ENCODE results near the gene MMP15.
"Not testable (repeated sequence)": the region's sequence is repeated elsewhere in the genome, so short reads cannot be mapped to it uniquely, and the experiment has no call there.

Gene MMP15

DNA sequence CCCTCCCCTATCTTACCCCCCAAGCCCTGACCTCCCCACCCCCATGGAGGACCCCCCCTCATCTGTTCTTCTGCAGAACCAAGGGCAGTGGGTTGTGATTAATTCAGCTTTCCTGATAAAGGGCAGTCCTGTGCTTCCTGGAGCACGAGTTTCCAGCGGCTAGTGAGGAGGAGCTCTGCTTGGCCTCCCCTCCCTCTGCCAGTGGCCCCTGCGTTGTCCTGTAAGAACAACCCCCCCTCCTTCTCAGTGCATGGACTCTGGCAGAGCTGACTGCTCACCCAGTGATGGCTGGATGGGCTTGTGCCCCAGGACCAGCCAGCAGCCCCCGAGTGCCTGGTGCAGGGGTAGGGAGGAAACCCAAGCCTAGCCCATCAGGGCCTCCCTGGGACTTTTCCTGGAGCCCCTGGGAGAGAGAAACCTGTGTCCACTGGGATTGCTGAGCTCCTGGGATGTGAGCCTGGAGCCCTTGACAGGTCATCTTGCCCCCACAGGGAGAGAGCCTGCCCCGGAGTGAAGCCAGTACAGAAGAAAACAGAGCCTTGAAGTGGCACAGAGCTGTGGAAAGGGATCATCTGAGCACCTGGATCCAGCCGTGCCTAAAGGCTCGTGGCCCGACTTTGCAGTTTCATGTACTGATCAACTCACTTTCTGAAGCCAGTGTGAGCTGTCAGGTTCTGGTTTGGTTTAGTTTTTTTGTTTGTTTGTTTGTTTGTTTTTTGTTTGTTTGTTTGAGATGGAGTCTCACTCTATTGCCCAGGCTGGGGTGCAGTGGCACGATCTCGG, 26.5 kb downstream of the MMP15 start:
- no peak for DNase-seq

DNA sequence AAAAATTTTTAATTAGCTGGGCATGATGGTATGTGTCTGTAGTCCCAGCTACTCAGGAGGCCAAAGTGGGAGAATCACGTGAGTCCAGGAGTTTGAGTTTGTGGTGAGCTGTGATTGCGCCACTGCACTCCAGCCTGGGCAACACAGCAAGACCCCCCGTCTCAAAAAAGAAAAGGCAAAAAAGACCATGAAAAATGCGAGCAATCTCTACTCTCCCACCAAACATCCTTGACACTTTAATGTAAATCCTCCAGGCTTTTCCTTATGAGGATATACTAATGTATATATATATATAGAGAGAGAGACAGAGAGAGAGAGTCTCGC, 28.1 kb downstream of the MMP15 start:
- DNase-seq, result no peak

DNA sequence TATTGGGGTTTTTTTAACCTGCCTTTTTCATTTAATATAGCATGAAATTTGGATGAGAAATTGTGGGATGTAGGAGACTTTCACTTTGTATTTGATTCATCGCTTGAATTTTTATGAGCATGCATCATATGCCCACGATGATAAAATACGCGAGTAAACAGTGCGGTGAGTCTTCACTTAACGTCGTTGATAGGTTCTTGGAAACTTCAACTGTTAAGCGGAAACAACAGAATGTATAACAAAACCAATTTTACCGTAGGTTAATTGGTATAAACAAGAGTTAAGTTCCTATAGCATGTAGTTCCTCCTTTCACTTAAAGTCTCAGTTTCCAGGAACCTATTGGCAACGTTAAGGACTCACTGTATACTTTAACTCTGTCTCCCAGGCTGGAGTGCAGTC, 28.7 kb downstream of the MMP15 start:
- no peak for DNase-seq

DNA sequence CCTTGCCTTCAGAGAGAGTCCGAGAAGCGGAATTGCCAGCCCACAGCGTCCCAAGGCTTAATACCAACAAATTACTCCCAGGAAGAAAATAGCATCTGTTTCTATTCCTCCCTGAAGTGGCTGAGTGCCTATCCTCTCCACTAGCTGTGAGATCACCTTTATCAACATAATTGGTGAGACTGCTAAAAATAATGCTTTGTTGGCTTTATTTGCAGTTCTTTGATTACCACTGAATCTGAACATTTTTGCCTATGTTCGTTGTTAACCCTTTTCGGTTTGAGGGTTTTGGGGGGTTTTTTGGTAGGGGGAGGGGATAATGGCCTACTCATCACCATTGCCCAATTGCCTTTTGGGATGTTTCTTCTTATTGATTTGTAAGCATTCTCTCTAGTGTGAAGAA, 31.0 kb downstream of the MMP15 start:
- DNase-seq, result no peak

DNA sequence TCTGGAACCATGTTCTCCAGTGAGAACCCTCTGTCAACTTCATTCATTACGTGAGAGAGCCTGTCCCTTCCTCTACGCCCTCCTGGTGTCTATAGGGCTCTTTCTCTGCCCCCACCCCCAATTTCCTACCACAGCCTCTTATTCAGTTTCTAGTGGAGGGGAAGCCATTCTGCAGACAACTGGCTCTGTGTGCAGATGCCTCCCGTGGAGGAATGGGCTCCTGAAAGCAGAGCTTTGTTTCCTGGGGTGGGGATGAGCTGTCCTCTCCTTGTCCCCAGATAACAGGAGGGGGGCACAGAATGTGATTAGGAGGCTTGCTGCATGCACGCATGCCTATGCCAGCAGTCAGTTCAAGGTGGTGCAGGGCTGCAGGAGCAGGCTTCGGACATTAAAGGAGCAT, 31.6 kb downstream of the MMP15 start:
- no peak for DNase-seq

DNA sequence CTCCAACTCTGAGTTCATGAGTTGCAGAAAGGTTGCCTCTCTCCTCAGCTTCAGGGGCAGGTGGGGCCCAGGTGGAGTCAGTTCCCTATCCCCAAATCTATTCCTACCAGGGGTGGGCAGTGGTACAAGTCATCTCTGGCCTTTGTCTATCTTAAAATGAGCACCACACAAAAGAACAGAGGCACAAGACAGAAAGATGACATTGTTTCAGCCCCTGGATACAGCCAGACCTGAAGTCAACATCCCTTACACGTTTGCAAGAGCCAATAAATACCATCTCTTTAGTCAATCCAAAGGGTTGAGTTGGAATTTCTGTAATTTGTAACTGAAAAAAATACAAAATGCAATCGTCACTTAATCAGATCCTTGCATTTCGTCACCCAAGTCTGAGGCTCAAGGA, 32.2 kb downstream of the MMP15 start:
- DNase-seq, result no peak

DNA sequence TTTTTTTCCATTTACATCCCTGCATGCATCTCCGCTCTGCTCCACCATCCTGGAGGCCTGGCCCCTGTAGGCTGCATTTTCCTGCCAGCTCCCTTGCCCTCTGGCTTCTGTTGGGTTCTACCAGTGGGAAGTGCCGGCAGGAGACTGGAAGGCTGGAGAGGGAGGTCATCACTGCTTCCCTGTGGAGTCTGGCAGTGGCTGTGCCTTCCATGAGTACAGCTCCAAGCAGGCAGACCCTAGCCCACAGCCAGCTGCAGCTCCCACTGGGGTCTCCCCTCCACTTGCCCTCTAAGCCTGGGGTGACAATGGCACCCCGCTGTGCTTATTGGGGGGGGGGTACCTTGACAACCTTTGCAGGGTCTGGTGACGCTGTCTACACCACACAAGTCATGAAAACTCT, 37.3 kb downstream of the MMP15 start:
- no peak for DNase-seq

DNA sequence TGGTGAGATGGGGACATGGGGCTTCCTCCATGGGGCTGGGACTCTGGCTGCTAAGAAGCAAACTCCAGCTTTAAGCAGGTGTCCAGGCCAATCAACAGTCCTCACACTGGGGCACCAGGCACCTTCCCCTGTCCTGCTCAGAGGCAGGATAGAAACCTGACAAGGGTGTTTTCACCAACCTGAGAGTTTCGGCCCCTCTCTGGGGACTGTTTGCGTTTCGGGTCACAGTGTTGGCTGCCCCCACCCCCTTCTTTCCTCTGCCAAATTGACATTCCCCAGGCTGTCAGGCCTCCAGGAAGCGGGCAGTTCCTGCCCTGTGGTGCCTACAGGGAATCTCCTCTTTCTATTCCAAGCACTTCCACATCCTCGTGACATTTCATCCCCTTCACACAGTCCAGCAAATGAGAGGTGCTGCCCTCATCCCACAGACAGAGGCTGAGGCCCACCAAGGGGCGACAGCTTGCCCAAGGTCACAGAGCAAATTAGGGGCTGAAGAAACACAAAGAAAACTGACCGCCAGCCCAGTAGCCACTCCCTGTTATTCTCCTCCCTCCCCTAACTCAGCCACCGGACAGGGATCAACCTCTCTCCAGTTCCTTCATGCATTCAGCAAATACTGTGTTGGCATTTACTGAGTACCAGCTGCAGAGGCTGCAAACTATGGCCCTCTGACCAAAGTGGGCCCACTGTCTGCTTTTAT, 38.0 kb downstream of the MMP15 start:
- DNase-seq, result no peak

DNA sequence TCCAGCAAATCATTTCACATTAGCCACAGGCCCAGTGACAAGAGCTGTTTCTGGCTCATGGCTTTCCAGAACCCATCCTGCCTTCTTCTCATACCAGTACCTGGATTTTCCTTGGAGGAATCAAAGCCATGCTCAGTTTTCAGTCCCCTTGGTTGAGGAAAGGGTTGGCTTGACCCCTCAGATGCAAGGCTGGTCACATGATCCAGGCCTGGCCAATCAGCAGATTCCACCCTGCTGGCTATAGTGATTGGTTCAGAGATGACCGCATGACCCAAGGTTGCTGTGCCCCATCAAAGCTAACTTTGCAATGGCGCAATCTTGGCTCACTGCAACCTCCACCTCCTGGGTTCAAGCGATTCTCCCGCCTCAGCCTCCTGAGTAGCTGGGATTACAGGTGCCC, 45.0 kb downstream of the MMP15 start:
- DNase-seq, result no peak

DNA sequence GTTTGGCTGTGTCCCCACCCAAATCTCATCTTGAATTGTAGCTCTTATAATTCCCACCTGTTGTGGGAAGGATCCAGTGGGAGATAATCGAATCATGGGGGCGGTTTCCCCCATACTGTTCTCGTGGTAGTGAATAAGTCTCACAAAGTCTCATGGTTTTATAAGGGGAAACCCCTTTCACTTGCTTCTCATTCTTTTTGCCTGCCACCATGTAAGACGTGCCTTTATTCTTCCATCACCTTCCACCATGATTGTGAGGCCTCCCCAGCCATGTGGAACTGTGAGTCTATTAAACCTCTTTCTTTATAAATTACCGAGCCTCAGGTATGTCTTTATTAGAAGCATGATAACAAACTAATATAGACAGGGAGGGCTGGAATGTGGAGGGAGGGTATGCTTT, 46.6 kb downstream of the MMP15 start:
- not testable (repeated sequence) for DNase-seq

DNA sequence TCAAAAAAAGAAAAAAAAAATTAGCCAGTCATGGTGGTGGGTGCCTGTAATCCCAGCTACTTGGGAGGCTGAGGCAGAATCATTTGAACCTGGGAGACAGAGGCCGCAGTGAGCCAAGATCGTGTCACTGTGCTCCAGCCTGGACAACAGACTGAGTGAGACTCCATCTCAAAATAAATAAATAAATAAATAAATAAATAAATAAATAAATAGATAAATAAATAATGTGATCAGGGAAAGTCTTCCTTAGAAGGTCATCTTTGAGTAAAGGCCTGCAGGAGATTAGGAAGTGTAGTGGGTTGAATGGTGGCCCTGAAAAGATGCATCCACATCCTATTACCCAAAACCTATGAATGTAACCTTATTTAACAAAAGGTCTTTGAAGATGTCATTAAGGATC, 47.5 kb downstream of the MMP15 start:
- not testable (repeated sequence) for DNase-seq

DNA sequence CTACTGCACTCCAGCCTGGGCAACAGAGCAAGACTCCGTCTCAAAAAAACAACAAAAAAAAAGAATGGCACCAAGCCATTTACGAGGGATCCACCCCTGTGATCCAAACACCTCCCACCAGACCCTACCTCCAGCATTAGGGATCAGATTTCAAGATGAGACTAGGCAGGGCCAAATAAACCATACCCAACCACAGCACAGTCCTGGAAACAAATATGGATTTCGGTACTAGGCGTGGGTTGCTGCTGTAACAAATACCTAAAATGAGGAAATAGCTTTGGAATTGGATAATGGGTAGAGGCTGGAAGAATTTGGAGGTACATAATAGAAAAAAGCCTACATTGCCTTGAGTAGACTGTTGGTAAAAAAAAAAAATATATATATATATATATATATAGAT, 49.1 kb downstream of the MMP15 start:
- DNase-seq, result no peak

DNA sequence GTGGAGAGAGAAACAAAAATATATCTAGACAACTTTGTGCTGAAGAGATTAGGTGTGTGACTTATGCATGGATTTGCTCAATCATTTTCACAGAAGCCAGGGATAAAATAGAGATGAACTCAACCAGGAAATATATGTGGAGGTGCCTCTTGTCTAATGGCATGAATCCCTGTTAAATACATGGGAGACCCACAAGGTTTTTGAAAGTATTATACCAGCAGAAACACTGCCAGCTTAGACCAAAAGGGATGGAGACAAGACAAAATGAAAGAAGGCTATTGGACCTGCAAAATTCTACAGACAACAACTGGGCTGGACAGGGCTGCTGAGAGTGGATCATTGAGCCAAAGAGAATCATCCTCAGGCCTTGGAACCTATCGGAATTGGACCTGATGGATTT, 51.0 kb downstream of the MMP15 start:
- no peak for DNase-seq

DNA sequence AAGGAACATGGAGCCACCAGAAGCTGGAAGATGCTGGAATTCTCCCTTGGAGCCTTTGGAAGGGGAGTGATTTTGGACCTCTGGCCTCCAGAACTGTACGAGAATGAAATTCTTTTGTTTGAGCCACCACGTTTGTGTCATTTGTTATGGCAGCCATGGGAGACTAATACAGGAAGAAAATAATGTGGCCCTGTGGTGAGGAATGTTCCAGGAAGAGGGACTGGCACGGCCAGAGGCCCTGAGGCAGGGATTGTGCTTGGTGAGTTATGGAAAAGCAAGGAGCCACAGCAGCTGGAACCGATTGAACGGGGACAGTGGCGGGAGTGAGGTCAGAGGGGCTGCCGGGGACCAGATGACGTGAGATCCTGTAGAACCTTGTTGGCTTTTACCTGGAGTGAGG, 52.2 kb downstream of the MMP15 start:
- no peak for DNase-seq

DNA sequence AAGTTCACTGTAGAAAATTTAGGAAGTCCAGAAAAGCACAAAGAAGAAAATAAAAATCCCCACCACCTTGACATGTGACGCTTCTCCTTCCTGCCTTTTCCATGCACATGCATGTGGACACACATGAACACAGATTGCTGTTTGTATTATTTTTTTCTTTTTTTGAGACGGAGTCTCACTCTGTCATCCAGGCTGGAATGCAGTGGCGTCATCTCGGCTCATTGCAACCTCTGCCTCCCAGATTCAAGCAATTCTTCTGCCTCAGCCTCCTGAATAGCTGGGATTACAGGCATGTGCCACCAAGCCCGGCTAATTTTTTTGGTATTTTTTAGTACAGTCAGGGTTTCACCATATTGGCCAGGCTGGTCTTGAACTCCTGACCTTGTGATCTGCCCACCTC, 55.1 kb downstream of the MMP15 start:
- not testable (repeated sequence) for DNase-seq

DNA sequence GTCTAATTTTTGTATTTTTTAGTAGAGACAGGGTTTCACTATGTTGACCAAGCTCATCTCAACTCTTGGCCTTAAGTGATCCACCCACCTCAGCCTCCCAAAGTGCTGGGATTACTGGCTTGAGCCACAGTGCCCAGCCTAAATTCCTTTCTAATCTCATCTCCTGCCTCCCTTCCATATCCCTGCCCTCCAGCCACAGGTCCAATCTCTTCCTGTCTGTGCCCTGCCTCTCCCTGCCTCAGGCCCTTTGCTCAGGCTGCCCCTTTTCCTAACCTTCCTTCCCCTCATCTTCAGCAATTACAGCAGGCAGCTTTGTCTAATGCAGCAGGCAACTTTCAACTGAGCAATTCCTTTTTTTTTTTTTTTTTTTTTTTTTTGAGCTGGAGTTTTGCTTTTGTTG, 56.8 kb downstream of the MMP15 start:
- no peak for DNase-seq

DNA sequence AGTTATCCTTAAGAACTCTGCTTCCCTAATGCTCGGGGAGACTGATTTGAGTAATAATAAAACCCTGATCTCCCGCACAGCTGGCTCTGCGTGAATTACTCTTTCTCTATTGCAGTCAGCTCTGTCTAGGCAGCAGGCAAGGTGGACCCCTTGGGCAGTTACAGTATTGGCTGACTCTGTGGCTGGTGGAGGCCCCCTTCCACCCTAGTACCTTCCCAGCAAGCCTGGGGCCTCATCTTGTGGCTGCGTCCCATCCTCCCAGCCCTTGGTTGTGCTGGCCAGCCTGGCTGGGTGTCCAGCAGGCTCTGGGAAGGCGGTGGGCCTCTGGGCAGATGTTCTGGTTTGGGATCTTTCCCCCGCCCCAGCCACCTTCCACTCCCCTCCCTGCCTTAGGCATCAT, 59.1 kb downstream of the MMP15 start:
- no peak for DNase-seq

DNA sequence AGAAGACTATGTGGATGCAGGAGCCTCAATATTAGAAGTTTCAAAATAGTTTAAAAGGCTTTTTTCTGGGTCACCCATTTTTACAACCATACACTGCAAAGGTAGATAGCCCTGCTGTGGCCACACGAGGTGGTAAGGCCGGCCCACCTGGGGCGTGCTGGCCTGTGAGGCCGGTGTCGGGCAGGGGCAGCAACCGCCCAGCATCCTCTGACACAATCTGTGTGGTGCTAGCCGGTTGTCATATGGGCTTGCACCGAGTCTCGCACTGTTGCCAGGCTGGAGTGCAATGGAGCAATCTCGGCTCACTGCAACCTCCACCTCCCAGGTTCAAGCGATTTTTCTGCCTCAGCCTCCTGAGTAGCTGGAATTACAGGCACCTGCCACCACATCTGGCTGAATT, 59.6 kb downstream of the MMP15 start:
- no peak for DNase-seq

DNA sequence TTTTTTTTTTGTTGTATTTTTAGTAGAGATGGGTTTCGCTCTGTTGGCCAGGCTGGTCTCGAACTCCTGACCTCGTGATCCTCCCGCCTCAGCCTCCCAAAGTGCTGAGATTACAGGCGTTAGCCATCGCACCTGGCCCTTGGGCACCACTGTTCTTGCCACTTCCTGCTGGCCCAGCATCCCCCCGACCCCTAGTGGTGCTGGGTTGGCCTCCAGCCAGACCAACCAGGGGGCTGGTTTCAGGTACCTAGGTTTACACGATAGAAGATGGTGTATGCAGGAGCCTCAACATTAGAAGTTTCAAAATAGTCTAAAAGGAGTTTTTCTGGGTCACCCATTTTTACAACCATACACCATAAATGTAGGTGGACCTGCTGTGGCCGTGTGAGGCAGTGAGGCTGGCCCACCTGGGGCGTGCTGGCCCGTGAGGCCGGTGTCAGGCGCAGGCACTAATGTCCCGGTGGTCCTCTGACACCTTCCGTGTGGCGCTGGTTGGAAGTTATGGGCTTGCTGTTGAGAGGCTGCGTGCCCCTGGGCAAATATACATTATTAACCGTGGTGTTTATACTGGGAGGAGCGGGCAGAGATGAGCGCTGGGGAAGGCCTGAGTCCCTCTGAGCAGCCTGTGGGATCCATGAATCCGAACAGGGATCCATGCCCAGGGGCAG, 60.2 kb downstream of the MMP15 start:
- DNase-seq, result no peak

DNA sequence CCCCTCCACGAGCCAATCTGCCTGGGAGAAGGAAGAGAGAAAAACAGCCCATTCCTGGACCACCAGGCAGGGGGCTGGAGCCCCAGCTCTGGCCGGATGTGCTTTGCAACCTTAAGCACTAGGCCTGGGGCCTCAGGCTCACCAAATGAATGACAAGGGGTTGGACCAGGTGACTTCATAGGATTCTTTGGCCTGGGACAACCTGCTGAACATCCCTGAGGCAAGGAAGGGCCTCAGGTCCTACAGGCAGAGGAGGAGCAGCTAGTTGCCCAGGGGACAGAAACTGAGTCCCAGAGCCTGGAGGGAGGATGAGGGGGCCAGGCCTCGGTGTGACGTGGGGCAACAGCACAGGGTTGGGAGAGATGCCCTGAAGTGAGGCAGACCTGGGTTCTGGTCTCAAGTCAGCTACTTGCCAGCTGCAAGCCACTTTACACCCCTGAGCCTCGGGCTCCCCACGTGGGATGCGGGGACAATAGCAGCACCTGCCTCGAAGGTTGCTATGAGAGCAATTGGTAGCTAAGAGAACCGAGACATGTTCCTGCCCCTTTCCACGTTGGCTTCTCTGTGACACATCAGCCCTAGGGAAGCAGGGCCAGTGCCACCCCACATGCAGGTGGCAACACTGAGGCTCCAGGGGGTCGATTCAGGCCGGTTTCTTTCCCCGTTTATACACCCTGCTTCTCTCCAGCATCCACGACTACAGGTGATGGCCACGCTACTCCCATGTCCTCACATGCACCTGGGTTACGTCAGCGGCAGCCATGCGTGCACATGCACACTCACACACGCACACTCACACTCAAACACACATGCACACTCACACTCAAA, 61.0 kb downstream of the MMP15 start:
- no peak for DNase-seq

DNA sequence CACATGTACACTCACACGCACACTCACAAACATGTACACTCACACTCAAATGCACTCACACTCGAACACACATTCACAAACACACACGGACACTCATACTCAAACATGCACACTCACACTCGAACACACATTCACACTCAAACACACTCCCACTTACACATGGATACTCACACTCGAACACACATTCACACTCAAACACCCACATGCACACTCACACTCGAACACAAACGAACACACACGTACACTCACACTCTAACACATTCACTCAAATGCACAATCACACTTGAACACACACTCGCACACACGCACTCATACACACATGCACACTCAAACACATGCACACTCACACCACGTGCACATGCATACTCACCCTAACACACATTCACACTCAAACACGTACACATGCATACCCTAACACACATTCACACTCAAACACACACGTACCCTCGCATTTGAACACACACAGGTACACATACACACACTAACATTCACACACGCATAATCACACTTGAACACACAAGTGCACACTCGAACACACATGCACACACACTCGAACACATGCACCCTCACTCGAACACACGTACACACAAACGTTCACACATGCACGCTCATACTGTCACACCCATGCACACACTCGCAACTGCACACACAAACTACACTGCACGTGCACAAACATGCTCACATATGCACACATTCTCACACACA, 61.8 kb downstream of the MMP15 start:
- no peak for DNase-seq

DNA sequence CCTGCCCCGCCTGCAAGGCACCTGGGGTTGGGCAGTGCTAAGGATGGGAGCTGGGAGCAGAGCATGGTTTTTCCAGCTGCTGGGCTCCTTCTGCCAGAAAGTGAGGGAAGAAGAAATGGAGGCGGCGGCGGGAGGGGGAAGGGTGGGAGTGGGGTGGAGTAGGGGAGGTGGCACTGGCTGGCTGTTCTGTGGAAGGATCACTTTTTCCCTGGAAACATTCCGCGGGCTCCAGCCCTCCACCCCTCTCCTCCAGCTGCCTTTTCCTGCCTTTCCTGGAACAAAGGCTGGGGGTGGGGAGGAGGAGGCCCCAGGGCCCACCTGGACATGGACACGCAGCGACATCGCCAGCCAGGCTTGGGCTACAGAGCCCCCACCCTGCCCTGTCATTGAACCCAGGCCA, 62.5 kb downstream of the MMP15 start:
- no peak for DNase-seq

DNA sequence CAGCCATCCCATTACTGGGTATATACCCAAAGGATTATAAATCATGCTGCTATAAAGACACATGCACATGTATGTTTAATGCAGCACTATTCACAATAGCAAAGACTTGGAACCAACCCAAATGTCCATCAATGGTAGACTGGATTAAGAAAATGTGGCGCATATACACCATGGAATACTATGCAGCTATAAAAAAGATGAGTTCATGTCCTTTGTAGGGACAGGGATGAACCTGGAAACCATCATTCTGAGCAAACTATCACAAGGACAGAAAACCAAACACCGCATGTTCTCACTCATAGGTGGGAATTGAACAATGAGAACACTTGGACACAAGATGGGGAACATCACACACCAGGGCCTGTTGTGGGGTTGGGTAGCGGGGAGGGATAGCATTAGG, 64.8 kb downstream of the MMP15 start:
- not testable (repeated sequence) for DNase-seq
